SH-SY5Y (cell line): Measurements from ENCODE around the gene SMC3.

Source experiments
- GATA2 ChIP-seq: IDR thresholded peaks from 2 replicates; pipeline ENCODE4 v1.6.1; 2011; ENCODE audit warnings: mild to moderate bottlenecking, low read depth, low read length
- GATA3 ChIP-seq: IDR thresholded peaks from 2 replicates; pipeline ENCODE4 v1.6.1; 2011; ENCODE audit warnings: low read depth, mild to moderate bottlenecking, low read length, moderate library complexity

SMC3 gene

GRCh38 chr10:110567201-110568054 lies at the start of gene SMC3:
Gene SMC3 (plus strand): TSS chr10:110567695. CDS start chr10:110567817, 122 bp downstream.
- peak; percentile 49 for TF ChIP-seq GATA2
- no peak for TF ChIP-seq GATA3

GRCh38 chr10:110522365-110522988 lies 45.0 kb upstream of the SMC3 start:
- TF ChIP-seq GATA2 (no peak), GATA3 (no peak)

GRCh38 chr10:110523736-110524135 lies 43.8 kb upstream of the SMC3 start:
- no peak for TF ChIP-seq GATA2
- no peak for TF ChIP-seq GATA3

- TF ChIP-seq GATA2 (no peak), GATA3 (no peak)
Measured at GRCh38 chr10:110524179-110524858, 43.2 kb upstream of the SMC3 start.

- TF ChIP-seq GATA2: no peak
- TF ChIP-seq GATA3: no peak
Measured at GRCh38 chr10:110524859-110525232, 42.6 kb upstream of the SMC3 start.

GRCh38 chr10:110525349-110526260 lies 41.9 kb upstream of the SMC3 start:
- TF ChIP-seq GATA3: no peak
- TF ChIP-seq GATA2: no peak

GRCh38 chr10:110527731-110528171 lies 39.7 kb upstream of the SMC3 start:
- TF ChIP-seq GATA2 (no peak), GATA3 (no peak)

GRCh38 chr10:110528224-110528996 lies 39.1 kb upstream of the SMC3 start:
- TF ChIP-seq GATA2 (no peak), GATA3 (no peak)

- TF ChIP-seq GATA2: no peak
- TF ChIP-seq GATA3: no peak
Measured at GRCh38 chr10:110529596-110530011, 37.9 kb upstream of the SMC3 start.

- TF ChIP-seq GATA3 (no peak), GATA2 (no peak)
Measured at GRCh38 chr10:110530131-110530831, 37.2 kb upstream of the SMC3 start.

- TF ChIP-seq GATA2 (no peak), GATA3 (no peak)
Measured at GRCh38 chr10:110531687-110532086, 35.8 kb upstream of the SMC3 start.

GRCh38 chr10:110533149-110533548 lies 34.3 kb upstream of the SMC3 start:
- TF ChIP-seq GATA2 (no peak), GATA3 (no peak)

GRCh38 chr10:110534571-110534970 lies 32.9 kb upstream of the SMC3 start:
- TF ChIP-seq GATA3 (no peak), GATA2 (no peak)
